ENCODE results near the gene PTDSS2. TPM values are rescaled to one million over a fixed set of nuclear protein-coding genes. Genes with fewer than 3 reads are reported as not detected.

The PTDSS2 gene
- total RNA-seq, 1 donor from 2014 or later, result 32.9 TPM

DNA sequence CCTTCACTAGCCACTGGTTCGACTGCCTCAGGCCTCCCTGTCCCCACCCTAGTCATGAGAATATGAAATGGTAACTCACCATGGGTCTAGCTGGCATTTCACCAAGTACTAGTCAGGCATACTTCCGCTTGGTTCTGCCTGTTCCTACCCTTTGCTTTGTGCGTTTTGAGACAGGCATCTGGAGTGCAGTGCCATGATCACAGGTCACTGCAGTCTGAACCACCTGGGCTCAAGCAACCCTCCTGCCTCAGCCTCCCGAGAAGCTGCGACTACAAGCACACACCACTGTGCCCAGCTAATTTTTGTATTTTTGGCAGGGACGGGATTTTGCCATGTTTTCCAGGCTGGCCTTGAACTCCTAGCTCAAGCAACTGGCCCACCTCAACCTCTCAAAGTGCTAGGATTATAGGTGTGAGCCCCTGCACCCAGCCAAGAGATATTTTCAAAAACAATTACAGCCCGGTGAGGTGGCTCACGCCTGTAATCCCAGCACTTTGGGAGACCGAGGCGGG lies 71.2 kb downstream of the PTDSS2 start:
- Histone ChIP-seq H3K27ac (no peak overlapping the region), H3K9me3 (no peaks in the 10 kb centered on the region), H3K4me3 (no peak overlapping the region), H3K27me3 (ENCODE audit: low read depth) (no peaks in the 10 kb centered on the region), H3K4me1 (no peaks in the 10 kb centered on the region), H3K36me3 (no peaks in the 10 kb centered on the region)
- intact Hi-C loops (cut with DNase I), result no loop called here
- TF ChIP-seq, protein P1, sequence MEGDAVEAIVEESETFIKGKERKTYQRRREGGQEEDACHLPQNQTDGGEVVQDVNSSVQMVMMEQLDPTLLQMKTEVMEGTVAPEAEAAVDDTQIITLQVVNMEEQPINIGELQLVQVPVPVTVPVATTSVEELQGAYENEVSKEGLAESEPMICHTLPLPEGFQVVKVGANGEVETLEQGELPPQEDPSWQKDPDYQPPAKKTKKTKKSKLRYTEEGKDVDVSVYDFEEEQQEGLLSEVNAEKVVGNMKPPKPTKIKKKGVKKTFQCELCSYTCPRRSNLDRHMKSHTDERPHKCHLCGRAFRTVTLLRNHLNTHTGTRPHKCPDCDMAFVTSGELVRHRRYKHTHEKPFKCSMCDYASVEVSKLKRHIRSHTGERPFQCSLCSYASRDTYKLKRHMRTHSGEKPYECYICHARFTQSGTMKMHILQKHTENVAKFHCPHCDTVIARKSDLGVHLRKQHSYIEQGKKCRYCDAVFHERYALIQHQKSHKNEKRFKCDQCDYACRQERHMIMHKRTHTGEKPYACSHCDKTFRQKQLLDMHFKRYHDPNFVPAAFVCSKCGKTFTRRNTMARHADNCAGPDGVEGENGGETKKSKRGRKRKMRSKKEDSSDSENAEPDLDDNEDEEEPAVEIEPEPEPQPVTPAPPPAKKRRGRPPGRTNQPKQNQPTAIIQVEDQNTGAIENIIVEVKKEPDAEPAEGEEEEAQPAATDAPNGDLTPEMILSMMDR (IDR thresholded peaks at IDR 0.05), result no peak
- ATAC-seq (no peak), DNase-seq (no peak)

DNA sequence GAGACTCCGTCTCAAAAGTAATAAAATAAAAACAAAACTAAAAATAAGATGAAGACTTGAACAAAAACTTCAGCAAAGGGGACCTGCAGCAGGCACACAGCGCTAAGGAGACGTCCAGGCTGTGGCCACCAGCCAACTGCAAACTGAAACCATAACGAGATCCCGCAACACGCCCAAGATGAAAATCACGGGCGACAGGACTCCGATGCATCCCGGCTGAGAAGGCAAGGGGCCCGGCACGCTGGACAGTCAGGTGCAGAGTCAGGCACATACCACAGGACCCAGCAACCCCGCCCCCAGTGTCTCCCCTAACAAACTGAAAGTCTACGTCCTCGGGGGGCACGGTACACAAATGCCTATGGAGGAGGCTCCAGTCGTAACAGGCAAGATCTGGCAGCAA lies 76.1 kb downstream of the PTDSS2 start:
- Histone ChIP-seq H3K4me1 (no peaks in the 10 kb centered on the region), H3K27me3 (ENCODE audit: low read depth) (no peaks in the 10 kb centered on the region), H3K4me3 (no peak overlapping the region), H3K36me3 (peaks cover 2% of the 10 kb centered on the region), H3K27ac (no peak overlapping the region), H3K9me3 (no peaks in the 10 kb centered on the region)
- ATAC-seq (no peak), DNase-seq (no peak)
- TF ChIP-seq, protein P1 (IDR thresholded peaks at IDR 0.05), result no peak
- intact Hi-C loops (cut with DNase I), result no loop called here

DNA sequence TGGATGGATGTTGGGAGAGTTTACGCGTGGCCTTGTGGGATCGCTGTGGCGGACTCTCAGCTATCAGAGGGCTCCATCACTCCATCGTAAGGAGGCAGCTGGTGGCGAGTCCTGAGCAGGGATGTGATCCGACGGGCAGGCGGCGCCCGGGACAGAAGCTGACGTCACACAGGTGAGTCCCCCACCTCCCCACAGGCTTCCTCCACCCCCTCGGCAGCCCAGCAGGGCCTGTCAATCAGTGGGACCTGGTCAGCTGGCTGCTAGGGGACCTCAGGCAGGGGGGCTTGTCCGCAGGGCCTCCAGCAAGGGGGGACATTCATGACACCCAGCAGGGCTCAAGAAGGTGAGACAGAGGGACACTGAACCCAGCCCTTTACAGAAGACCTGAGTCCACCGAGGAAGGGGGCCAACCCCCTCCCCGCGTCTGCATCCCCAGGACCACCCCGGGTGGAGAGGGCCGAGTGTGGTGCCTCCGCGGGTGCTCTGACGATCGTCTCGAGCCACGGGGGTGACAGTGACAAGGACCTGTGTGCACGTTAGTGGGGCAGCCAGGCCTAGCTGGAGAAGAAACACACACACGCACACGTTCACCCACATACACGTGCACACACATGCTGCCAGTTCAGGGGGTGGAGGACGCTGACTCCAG lies 78.2 kb downstream of the PTDSS2 start:
- Histone ChIP-seq H3K9me3 (no peaks in the 10 kb centered on the region), H3K36me3 (peaks cover 23% of the 10 kb centered on the region), H3K4me3 (no peak overlapping the region), H3K4me1 (no peaks in the 10 kb centered on the region), H3K27ac (no peak overlapping the region), H3K27me3 (ENCODE audit: low read depth) (no peaks in the 10 kb centered on the region)
- no peak for DNase-seq
- TF ChIP-seq, protein P1 (IDR thresholded peaks at IDR 0.05), result no peak
- intact Hi-C loops (cut with DNase I), result no loop called here
- no peak for ATAC-seq

DNA sequence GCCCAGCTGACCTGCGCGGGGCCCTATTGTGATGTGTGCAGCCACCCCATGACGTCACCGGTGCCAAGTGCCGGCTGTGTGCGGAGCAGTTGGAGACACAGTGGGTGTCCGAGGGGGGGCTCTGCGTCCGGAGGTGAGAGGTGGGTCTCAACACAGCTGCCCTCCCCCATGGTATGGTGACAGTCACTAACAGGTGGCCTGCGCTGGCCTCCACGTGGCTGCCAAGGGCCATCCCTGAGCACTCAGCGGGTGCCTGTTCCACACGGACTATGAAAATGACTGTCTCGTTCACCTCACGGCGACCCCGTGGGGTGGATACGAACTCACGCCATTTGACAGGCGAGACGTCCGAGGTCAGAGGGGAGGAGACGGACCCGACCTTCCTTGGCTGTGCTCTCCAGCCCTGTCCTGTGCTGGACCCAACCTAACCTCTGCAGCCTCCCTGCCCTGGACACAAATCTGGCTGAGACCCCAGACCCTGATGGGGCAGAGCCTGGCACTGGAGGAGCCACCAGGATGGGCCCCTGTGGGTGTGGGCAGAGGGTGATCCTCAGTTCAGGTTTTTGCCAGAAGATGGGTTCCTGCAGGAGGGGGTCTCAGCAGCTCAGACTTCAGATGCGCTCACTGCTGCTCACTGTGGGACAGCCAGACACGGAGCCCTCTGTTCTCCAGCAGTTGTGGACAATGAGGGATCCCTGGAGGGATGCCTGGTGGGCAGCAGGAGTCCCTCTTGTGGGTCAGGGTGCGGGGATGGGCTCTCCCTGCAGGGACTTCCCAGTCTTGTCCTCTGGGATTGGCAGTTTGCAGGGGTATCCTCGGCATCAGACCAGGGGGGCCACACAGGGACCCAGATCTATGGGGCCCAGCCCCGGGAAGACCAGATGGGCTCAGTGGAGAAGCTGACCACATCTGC lies 79.0 kb downstream of the PTDSS2 start:
- H3K27me3 ChIP-seq (ENCODE audit: low read depth), result no peaks in the 10 kb centered on the region
- intact Hi-C loops (cut with DNase I), result no loop called here
- peaks cover 31% of the 10 kb centered on the region for H3K36me3 ChIP-seq
- H3K4me1 ChIP-seq, result peaks cover 7% of the 10 kb centered on the region
- H3K9me3 ChIP-seq, result no peaks in the 10 kb centered on the region
- DNase-seq (no peak), ATAC-seq (peak in 1 of 2 donors; percentile 2)
- H3K4me3 ChIP-seq, result no peak overlapping the region
- no peak overlapping the region for H3K27ac ChIP-seq
- TF ChIP-seq, protein P1 (IDR thresholded peaks at IDR 0.05), result no peak

- ATAC-seq (no peak), DNase-seq (no peak)
- Histone ChIP-seq H3K4me1 (peaks cover 13% of the 10 kb centered on the region), H3K27me3 (ENCODE audit: low read depth) (no peaks in the 10 kb centered on the region), H3K9me3 (no peaks in the 10 kb centered on the region), H3K4me3 (no peak overlapping the region), H3K36me3 (peaks cover 33% of the 10 kb centered on the region), H3K27ac (no peak overlapping the region)
- intact Hi-C loops (cut with DNase I), result no loop called here
- TF ChIP-seq, protein P1 (IDR thresholded peaks at IDR 0.05), result no peak
These were observed 79.8 kb downstream of the PTDSS2 start for GRCh38 chr11:529728-530411.

Data from lower lobe of right lung (tissue), 2 donors.